K562 (cell line): ENCODE results near the gene NINJ1.

Experiments used
- ATF1 ChIP-seq, 2 experiments: fragments of 450-650 bp in 1 of 2; IDR thresholded peaks; 2 replicates each; pipeline ENCODE4 v1.6.1; 2016; ENCODE audit warnings: missing compliant biosample characterization in 1 of 2, missing genetic modification characterization in 1 of 2
- ATF2 ChIP-seq: sonication (generic); formaldehyde crosslinking; IDR thresholded peaks from 2 replicates; pipeline ENCODE4 v1.8.1; 2022; ENCODE audit warnings: missing genetic modification reagents
- CEBPB ChIP-seq: fragments of 450-650 bp; IDR thresholded peaks from 2 replicates; pipeline ENCODE4 v1.6.1; 2016; ENCODE audit warnings: missing genetic modification characterization, missing compliant biosample characterization
- CHD4 ChIP-seq: fragments of 200-600 bp; sonication (generic); IDR thresholded peaks from 3 replicates; pipeline ENCODE4 v1.6.1; 2012; ENCODE audit warnings: low read depth, mild to moderate bottlenecking, mixed read lengths, low read length, inconsistent platforms; ENCODE audit not compliant: insufficient read depth, insufficient replicate concordance, poor library complexity, severe bottlenecking
- FOXP1 ChIP-seq: sonication (generic); formaldehyde crosslinking; IDR thresholded peaks from 2 replicates; pipeline ENCODE4 v1.8.0; 2022; ENCODE audit warnings: mild to moderate bottlenecking, missing genetic modification reagents
- IRF1 ChIP-seq: sonication (generic); formaldehyde crosslinking; IDR thresholded peaks from 2 replicates; pipeline ENCODE4 v1.8.0; 2022; ENCODE audit warnings: missing genetic modification reagents, mild to moderate bottlenecking, borderline replicate concordance
- KDM2B ChIP-seq: fragments of 250-450 bp; sonication (Bioruptor Pico); IDR thresholded peaks from 2 replicates; pipeline ENCODE4 v1.8.0; 2021; ENCODE audit warnings: mild to moderate bottlenecking, moderate library complexity
- MAZ ChIP-seq, 2 experiments: fragments of 450-650 bp in 1 of 2; sonication (generic) in 1 of 2; formaldehyde crosslinking; IDR thresholded peaks in 1 of 2; conservative IDR thresholded peaks in 1 of 2; 2 replicates each; pipeline versions ENCODE4 v1.4.0 to v1.5.0; 2020; ENCODE audit warnings: mild to moderate bottlenecking in 1 of 2, missing genetic modification reagents in 1 of 2
- REST ChIP-seq, 2 experiments: fragments of 450-650 bp; formaldehyde crosslinking in 1 of 2; IDR thresholded peaks; 2 replicates each; pipeline versions ENCODE4 v1.4.0 to v1.6.1; 2014 to 2020; ENCODE audit warnings: mild to moderate bottlenecking in 2 of 2, borderline replicate concordance in 1 of 2, low read depth in 1 of 2
- SMC3 ChIP-seq: conservative IDR thresholded peaks from 2 replicates; pipeline ENCODE4 v1.6.1; 2011; ENCODE audit warnings: low read depth, low read length, improper control_type of control experiment; ENCODE audit not compliant: insufficient read depth
- SRSF7 ChIP-seq: fragments of 200-400 bp; formaldehyde crosslinking; optimal IDR thresholded peaks from 2 replicates; pipeline ENCODE3; 2017; ENCODE audit warnings: mild to moderate bottlenecking, low read depth, low read length
- TF ChIP-seq, protein P1 (sequence below), 3 experiments: IDR thresholded peaks in 2 of 3; conservative IDR thresholded peaks in 1 of 3; 2 replicates each; pipeline ENCODE4 v1.5.1; 2011 to 2012; ENCODE audit warnings: low read length in 3 of 3, mild to moderate bottlenecking in 3 of 3, control low read depth in 2 of 3, improper control_type of control experiment in 1 of 3, inconsistent platforms in 1 of 3, low read depth in 1 of 3, mixed read lengths in 1 of 3, moderate library complexity in 1 of 3; ENCODE audit not compliant: insufficient read depth in 2 of 3

DNA sequence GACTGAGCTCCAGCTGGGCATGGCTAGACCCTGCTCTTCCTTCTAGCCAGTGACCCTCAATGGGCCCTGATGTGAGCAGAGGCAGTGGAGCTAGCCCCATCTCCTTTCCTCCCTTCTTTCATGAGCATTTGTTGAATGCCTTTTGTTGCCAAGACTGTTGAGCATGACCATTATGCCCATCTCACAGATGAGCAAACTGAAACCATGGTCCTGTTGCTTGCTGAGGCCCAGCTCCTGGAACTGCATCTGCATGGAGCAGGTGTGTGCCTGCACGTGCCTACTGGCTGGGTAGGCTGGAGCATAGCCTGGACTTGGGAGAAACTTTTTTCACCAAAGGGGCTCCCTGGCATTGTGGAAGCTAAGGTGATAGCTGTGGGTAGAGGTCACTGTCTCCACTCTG is 46.9 kb upstream of the NINJ1 start:
- TF ChIP-seq ATF2 (CRISPR knock-in tag), result no peak
- TF ChIP-seq, protein P1, sequence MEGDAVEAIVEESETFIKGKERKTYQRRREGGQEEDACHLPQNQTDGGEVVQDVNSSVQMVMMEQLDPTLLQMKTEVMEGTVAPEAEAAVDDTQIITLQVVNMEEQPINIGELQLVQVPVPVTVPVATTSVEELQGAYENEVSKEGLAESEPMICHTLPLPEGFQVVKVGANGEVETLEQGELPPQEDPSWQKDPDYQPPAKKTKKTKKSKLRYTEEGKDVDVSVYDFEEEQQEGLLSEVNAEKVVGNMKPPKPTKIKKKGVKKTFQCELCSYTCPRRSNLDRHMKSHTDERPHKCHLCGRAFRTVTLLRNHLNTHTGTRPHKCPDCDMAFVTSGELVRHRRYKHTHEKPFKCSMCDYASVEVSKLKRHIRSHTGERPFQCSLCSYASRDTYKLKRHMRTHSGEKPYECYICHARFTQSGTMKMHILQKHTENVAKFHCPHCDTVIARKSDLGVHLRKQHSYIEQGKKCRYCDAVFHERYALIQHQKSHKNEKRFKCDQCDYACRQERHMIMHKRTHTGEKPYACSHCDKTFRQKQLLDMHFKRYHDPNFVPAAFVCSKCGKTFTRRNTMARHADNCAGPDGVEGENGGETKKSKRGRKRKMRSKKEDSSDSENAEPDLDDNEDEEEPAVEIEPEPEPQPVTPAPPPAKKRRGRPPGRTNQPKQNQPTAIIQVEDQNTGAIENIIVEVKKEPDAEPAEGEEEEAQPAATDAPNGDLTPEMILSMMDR (IDR thresholded peaks at IDR 0.05 in 2 of 3, conservative IDR thresholded peaks at IDR 0.05 in 1 of 3; ENCODE audit: insufficient read depth in 2 of 3, low read depth in 1 of 3, low read length in 3 of 3), result no peak
- no peak for TF ChIP-seq CEBPB (tag)
- no peak for TF ChIP-seq MAZ (CRISPR knock-in tag; conservative IDR thresholded peaks at IDR 0.05 in 1 of 2, IDR thresholded peaks at IDR 0.05 in 1 of 2)
- no peak for TF ChIP-seq REST (IDR thresholded peaks at IDR 0.05; ENCODE audit: borderline replicate concordance)
- TF ChIP-seq REST (CRISPR knock-in tag; IDR thresholded peaks at IDR 0.05; ENCODE audit: low read depth), result no peak
- no peak for TF ChIP-seq IRF1 (CRISPR knock-in tag)
- TF ChIP-seq SRSF7, result no peak
- TF ChIP-seq SMC3, result no peak
- TF ChIP-seq CHD4, result no peak
- no peak for TF ChIP-seq KDM2B (CRISPR knock-in tag)
- no peak for TF ChIP-seq ATF1 (CRISPR knock-in tag; IDR thresholded peaks at IDR 0.05)
- no peak for TF ChIP-seq ATF1 (tag; IDR thresholded peaks at IDR 0.05)
- TF ChIP-seq FOXP1 (CRISPR knock-in tag), result no peak
